Left hindlimb (tissue), 1 donor: ENCODE results near the gene CHST2.

Experiments used
- DNase-seq: peaks from one replicate; pipeline ENCODE4 v3.0.0-alpha.2; 2018

Gene CHST2

GRCh38 chr3:143099210-143099609 lies 20.4 kb upstream of the CHST2 start:
- no peak for DNase-seq

- DNase-seq = no peak
Measured at GRCh38 chr3:143099690-143100089, 19.9 kb upstream of the CHST2 start.

- no peak for DNase-seq
Measured at GRCh38 chr3:143100451-143100850, 19.1 kb upstream of the CHST2 start.

GRCh38 chr3:143101792-143102381 lies 17.7 kb upstream of the CHST2 start:
- no peak for DNase-seq

GRCh38 chr3:143103652-143104051 lies 15.9 kb upstream of the CHST2 start:
- DNase-seq = no peak

GRCh38 chr3:143105170-143105569 lies 14.4 kb upstream of the CHST2 start:
- no peak for DNase-seq

GRCh38 chr3:143109861-143110260 lies 9.7 kb upstream of the CHST2 start:
- DNase-seq = no peak

- DNase-seq = no peak
Measured at GRCh38 chr3:143110371-143110770, 9.2 kb upstream of the CHST2 start.

GRCh38 chr3:143118630-143119008 lies 952 bp upstream of the CHST2 start:
- DNase-seq = no peak

- DNase-seq = peak; percentile 55
Measured at GRCh38 chr3:143119974-143120715, 574 bp downstream of the CHST2 start.

GRCh38 chr3:143120716-143121240 lies 1.2 kb downstream of the CHST2 start:
- DNase-seq = peak; percentile 56

GRCh38 chr3:143121241-143122088 lies 1.9 kb downstream of the CHST2 start:
- peak; percentile 72 for DNase-seq

- DNase-seq = no peak
Measured at GRCh38 chr3:143122089-143122430, 2.5 kb downstream of the CHST2 start.

GRCh38 chr3:143122608-143123352 lies 3.2 kb downstream of the CHST2 start:
- no peak for DNase-seq

GRCh38 chr3:143123353-143123984 lies 3.9 kb downstream of the CHST2 start:
- no peak for DNase-seq

GRCh38 chr3:143124601-143125520 lies 5.3 kb downstream of the CHST2 start:
- DNase-seq = no peak

GRCh38 chr3:143127801-143128200 lies 8.2 kb downstream of the CHST2 start:
- no peak for DNase-seq

- no peak for DNase-seq
Measured at GRCh38 chr3:143128227-143128955, 8.8 kb downstream of the CHST2 start.

GRCh38 chr3:143132246-143132980 lies 12.8 kb downstream of the CHST2 start:
- DNase-seq = no peak

- no peak for DNase-seq
Measured at GRCh38 chr3:143134471-143134870, 14.9 kb downstream of the CHST2 start.
